Adrenal gland (tissue), 12 donors: Measurements from ENCODE around the gene CILP2. TPM values are rescaled to one million over a fixed set of nuclear protein-coding genes. Genes with fewer than 3 reads are reported as not detected.

Experiments
- DNase-seq, 7 donors: peaks; one replicate each; pipeline ENCODE4 v3.0.0-alpha.2; 2019 to 2020
- H3K27ac ChIP-seq, 5 donors: fragments of 200-600 bp; sonication (generic) in 4 of 5; 1 replicate in 3 of 5; 2 replicates in 2 of 5; pipeline versions ENCODE4 v1.5.1 to v1.8.0; 2016 to 2020; ENCODE audit warnings: mild to moderate bottlenecking in 1 of 5
- H3K27me3 ChIP-seq: fragments of 200-600 bp; 2 replicates; pipeline ENCODE4 v1.8.0; 2021
- H3K36me3 ChIP-seq, 2 donors: fragments of 200-600 bp; replicated peaks in 1 of 2; 1 replicate in 1 of 2; 2 replicates in 1 of 2; pipeline versions ENCODE4 v1.5.1 to v1.8.0; 2018 to 2022
- H3K4me1 ChIP-seq, 2 donors: fragments of 200-600 bp; replicated peaks in 1 of 2; 1 replicate in 1 of 2; 2 replicates in 1 of 2; pipeline versions ENCODE4 v1.5.1 to v1.8.0; 2018 to 2021
- H3K4me3 ChIP-seq, 4 donors: fragments of 200-600 bp; sonication (generic) in 3 of 4; one replicate each; pipeline ENCODE4 v1.5.1; 2016 to 2018
- H3K9me3 ChIP-seq, 3 donors: fragments of 200-600 bp; sonication (generic) in 1 of 3; replicated peaks in 1 of 3; 1 replicate in 2 of 3; 2 replicates in 1 of 3; pipeline versions ENCODE4 v1.5.1 to v1.8.0; 2016 to 2021
- CTCF ChIP-seq, 6 experiments: fragments of 450-650 bp in 4 of 6; fragments of 200-600 bp in 2 of 6; sonication (generic) in 1 of 6; IDR thresholded peaks; 1 replicate in 5 of 6; 2 replicates in 1 of 6; pipeline versions ENCODE4 v1.5.1 to v1.8.0; 2016 to 2021; ENCODE audit warnings: antibody characterized with exemption in 6 of 6, mild to moderate bottlenecking in 2 of 6, moderate library complexity in 1 of 6
- POLR2A ChIP-seq, 2 donors: fragments of 450-650 bp; IDR thresholded peaks; one replicate each; pipeline ENCODE4 v1.6.1; 2017; ENCODE audit warnings: antibody characterized with exemption in 2 of 2, mild to moderate bottlenecking in 2 of 2, moderate library complexity in 1 of 2
- WGBS, 4 donors: extraction: QIAGEN DNeasy Blood & Tissue Kit in 2 of 4; methylation state at CpG; one replicate each; pipeline versions ENCODE4 v1.1.5 to v1.1.7; 2013 to 2017; 5-methylcytosine and 5-hydroxymethylcytosine counted together
- intact Hi-C, 2 donors: fragments of 100-400 bp; cut with DNase I; formaldehyde crosslinking; loops; one replicate each; pipeline versions ENCODE4 v1.14.1 to v1.15.0; 2022 to 2023
- polyA plus RNA-seq, 3 donors: library from polyadenylated mRNA; stranded (reverse); fragments of 200-250 nt in 2 of 3; fragments of 350-450 nt in 1 of 3; fragmentation: Illumina TruSeq in 1 of 3; extraction: RNeasy Lipid Tissue Mini Kit (QIAGEN cat#74804) in 1 of 3; gene quantifications; one replicate each; pipeline ENCODE4 v1.2.3, GENCODE V29; 2013 to 2014
- total RNA-seq, 9 donors: library from RNA; depleted of rRNA in 4 of 9; stranded (reverse); fragments of >200 nt in 4 of 9; fragments of 120-200 nt in 1 of 9; fragmentation: NEBNext Ultra II Directional in 1 of 9; extraction: Animal tissue kit (Norgen Biotek cat#: 25700) in 1 of 9; gene quantifications; one replicate each; pipeline versions ENCODE4 v1.1.0 to v1.2.4, GENCODE V29; 2013 to 2023
- donor health status: healthy with polysubstance abuse.
- donor health status: Bipolar disorder and iron deficiency.
- donor health status: DM: yes; HTN: yes; CAD: no.
- donor health status: DM: no; HTN: no; CAD: no.
- donor health status: DM: no; HTN: no; CAD: no.
- donor health status: DM: yes; HTN: yes; CAD: no.

Gene CILP2
- total and polyA plus RNA-seq, 12 donors: 0.13 to 0.43 (median 0.23) TPM; not detected in 8

- no peaks in the 10 kb centered on the region for H3K9me3 ChIP-seq
- H3K4me1 ChIP-seq: no peaks in the 10 kb centered on the region
- H3K4me3 ChIP-seq: no peak overlapping the region
- intact Hi-C loops: no loop called here
- no peaks in the 10 kb centered on the region for H3K27me3 ChIP-seq
- WGBS, 4 donors: 74 to 80% (median 78%) methylated on average over 6 to 17 of the region's 17 CpGs; no CpG with 5 or more reads in 1 of the 4 donors
- no peak for TF ChIP-seq POLR2A (IDR thresholded peaks at IDR 0.05)
- TF ChIP-seq CTCF (IDR thresholded peaks at IDR 0.05): no peak
- no peak overlapping the region for H3K27ac ChIP-seq
- H3K36me3 ChIP-seq: no peaks in the 10 kb centered on the region
- DNase-seq: no peak
These were observed 24.7 kb downstream of the CILP2 start for GRCh38 chr19:19562665-19563347.

- DNase-seq: no peak
- no peaks in the 10 kb centered on the region for H3K27me3 ChIP-seq
- TF ChIP-seq CTCF (IDR thresholded peaks at IDR 0.05) (no peak), POLR2A (IDR thresholded peaks at IDR 0.05) (no peak)
- no peaks in the 10 kb centered on the region for H3K36me3 ChIP-seq
- intact Hi-C loops: no loop called here
- H3K9me3 ChIP-seq: no peaks in the 10 kb centered on the region
- WGBS, 4 donors: 89 to 95% (median 91%) methylated on average over 8 to 17 of the region's 17 CpGs
- H3K27ac ChIP-seq: no peak overlapping the region
- H3K4me3 ChIP-seq: no peak overlapping the region
- H3K4me1 ChIP-seq: no peaks in the 10 kb centered on the region
These were observed 25.3 kb downstream of the CILP2 start for GRCh38 chr19:19563348-19563848.

- Histone ChIP-seq H3K9me3 (no peaks in the 10 kb centered on the region), H3K27me3 (no peaks in the 10 kb centered on the region), H3K4me3 (no peak overlapping the region), H3K36me3 (no peaks in the 10 kb centered on the region), H3K27ac (no peak overlapping the region), H3K4me1 (no peaks in the 10 kb centered on the region)
- no peak for TF ChIP-seq CTCF (IDR thresholded peaks at IDR 0.05)
- no peak for TF ChIP-seq POLR2A (IDR thresholded peaks at IDR 0.05)
- WGBS, 4 donors: 69 to 82% (median 75%) methylated on average over 5 to 7 of the region's 7 CpGs
- intact Hi-C loops: no loop called here
- no peak for DNase-seq
These were observed 28.2 kb downstream of the CILP2 start for GRCh38 chr19:19566306-19566705.

GRCh38 chr19:19567391-19567790 is 29.3 kb downstream of the CILP2 start:
- Histone ChIP-seq H3K36me3 (no peaks in the 10 kb centered on the region), H3K4me3 (no peak overlapping the region), H3K4me1 (no peaks in the 10 kb centered on the region), H3K27me3 (no peaks in the 10 kb centered on the region), H3K27ac (no peak overlapping the region), H3K9me3 (no peaks in the 10 kb centered on the region)
- no peak for DNase-seq
- intact Hi-C loops: no loop called here
- TF ChIP-seq CTCF (IDR thresholded peaks at IDR 0.05) (no peak), POLR2A (IDR thresholded peaks at IDR 0.05) (no peak)
- 45 to 84% (median 78%) methylated on average over 2 to 3 of the region's 3 CpGs for WGBS, 4 donors
